Measurements from ENCODE around the gene ZRANB3.

ZRANB3 gene

DNA sequence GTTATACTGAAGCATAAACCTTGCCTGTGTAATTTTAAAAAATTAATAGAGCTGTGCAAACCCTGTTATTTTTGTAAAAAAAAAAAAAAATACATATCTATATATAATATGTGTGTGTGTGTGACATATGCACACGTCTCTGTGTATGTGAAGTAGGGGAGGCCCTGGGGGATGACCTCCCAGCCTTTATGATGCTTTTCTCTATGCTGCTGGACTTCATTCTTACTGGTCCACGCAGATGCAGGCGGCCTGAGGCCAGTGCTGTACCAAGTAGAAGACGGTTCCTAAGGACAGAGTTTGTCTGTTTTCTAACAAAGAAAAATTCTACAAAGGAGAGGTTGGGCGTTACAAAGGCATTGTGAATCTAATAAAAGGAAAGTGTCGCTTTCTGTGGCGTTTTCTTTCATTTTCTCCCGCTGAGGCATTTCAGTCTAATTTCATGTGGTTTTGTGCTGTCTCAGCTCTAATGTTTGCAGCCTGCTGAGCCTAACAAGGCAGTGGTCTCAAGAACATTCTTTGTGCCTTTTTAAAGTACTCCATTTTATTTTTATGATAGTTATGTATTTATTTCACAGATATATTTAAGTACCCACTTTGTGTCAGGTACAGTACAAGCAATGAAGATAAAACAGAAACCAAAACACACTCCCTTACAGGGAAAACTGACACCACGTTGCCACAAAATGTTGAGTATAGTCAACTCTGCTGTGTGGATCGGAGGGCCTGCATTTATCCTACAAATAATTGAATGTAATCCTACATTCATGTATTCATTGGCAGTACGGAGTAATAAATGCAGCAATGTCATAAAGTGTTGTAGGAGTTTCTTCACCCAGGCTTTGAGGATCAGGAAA, 360.9 kb downstream of the ZRANB3 start:
- no peak for TF ChIP-seq JUND (IDR thresholded peaks at IDR 0.05; ENCODE audit: low read depth)
- no peak for DNase-seq (ENCODE audit: low read depth in 1 of 2, low spot score in 1 of 2)
- in situ Hi-C loops (cut with HindIII; ENCODE audit: low pct_unique_long_range_greater_than_20kb, low sequenced_read_pairs), result no loop called here

DNA sequence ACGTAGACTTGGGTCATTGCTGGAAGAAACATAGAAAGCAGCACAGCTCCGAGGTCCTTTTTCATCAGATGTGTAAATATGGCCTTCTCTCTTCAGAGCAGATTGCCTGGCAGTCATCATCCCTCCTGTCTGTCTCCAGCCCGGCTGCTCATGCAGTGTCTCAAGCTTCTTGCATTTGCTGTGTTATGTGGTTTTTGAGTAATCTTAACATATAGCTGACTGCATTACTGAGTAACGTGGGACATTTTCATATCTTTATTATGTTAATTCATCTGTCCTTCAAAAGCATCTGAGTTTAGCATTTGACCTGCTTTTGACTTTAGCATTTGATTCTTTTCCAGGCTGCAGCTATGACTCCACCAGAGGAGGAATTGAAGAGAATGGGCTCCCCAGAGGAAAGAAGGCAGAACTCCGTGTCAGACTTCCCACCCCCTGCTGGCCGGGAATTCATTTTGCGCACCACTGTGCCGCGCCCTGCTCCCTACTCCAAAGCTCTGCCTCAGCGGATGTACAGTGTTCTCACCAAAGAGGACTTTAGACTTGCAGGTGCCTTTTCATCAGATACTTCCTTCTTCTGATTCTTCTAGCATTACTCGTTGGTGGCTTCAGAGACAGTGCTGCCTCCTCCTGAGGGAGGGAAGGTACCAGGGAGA, 362.7 kb downstream of the ZRANB3 start:
- TF ChIP-seq JUND (IDR thresholded peaks at IDR 0.05; ENCODE audit: low read depth), result no peak
- no peak for DNase-seq (ENCODE audit: low read depth in 1 of 2, low spot score in 1 of 2)
- in situ Hi-C loops (cut with HindIII; ENCODE audit: low pct_unique_long_range_greater_than_20kb, low sequenced_read_pairs), result no loop called here

DNA sequence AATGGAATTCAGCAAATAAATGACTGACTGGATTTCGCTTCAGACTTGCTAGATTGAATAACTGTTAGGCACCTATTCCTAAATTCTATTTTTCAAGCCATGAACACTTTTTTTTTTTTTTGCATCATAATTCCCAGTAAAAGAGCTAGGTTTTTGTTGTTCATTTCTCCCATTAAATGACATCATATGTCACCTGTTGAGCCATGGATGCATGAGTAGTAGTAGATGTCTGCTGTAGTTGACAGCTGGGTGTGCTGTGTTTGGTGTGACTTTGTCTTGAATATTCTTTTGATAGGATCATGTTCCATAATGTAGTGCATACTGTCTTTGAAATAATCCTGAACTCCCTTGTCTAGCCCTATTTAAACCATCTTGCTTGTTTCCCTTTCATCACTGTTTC, 363.7 kb downstream of the ZRANB3 start:
- TF ChIP-seq JUND (IDR thresholded peaks at IDR 0.05; ENCODE audit: low read depth), result no peak
- in situ Hi-C loops (cut with HindIII; ENCODE audit: low pct_unique_long_range_greater_than_20kb, low sequenced_read_pairs), result no loop called here
- no peak for DNase-seq (ENCODE audit: low read depth in 1 of 2, low spot score in 1 of 2)

DNA sequence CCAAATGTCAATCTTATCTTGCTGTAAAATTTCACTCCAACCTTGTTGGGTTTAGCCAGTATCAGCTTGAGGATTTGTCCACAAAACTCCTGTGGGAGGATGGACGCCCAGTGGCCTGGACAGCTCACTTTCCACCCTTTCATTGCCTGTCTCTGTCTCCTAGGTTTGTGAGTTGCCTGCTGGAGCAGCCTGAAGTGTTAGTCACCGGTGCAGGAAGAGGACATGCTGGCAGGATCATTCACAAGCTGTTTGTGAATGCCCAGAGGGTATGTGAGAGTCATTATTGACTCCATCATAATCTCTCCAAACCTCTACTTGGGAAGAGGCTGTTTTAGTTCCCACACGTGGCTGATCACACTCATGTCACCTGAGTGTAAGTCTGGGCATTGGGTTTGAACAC, 366.6 kb downstream of the ZRANB3 start:
- no peak for TF ChIP-seq JUND (IDR thresholded peaks at IDR 0.05; ENCODE audit: low read depth)
- in situ Hi-C loops (cut with HindIII; ENCODE audit: low pct_unique_long_range_greater_than_20kb, low sequenced_read_pairs), result no loop called here
- DNase-seq (ENCODE audit: low read depth in 1 of 2, low spot score in 1 of 2), result peak; percentile 2 to 74

DNA sequence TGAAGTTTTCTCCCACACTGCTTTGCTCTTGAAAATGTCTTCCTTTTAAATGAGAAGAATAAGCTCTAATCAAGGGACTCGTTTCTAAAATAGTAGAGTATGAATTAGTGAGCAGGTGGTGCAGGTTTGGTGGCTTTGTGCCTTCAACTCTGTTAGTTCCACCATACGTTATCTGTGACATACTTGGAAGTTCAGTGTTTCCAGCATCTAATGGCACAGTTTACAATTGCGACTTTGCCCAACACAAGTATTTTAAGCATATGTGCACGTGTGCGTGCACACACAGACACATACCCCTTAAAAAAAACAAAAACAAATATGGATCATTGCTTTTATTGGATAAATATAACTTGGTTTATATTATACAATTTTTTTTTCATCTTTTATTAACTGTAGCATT, 367.1 kb downstream of the ZRANB3 start:
- no peak for DNase-seq (ENCODE audit: low read depth in 1 of 2, low spot score in 1 of 2)
- no peak for TF ChIP-seq JUND (IDR thresholded peaks at IDR 0.05; ENCODE audit: low read depth)
- in situ Hi-C loops (cut with HindIII; ENCODE audit: low pct_unique_long_range_greater_than_20kb, low sequenced_read_pairs), result no loop called here

DNA sequence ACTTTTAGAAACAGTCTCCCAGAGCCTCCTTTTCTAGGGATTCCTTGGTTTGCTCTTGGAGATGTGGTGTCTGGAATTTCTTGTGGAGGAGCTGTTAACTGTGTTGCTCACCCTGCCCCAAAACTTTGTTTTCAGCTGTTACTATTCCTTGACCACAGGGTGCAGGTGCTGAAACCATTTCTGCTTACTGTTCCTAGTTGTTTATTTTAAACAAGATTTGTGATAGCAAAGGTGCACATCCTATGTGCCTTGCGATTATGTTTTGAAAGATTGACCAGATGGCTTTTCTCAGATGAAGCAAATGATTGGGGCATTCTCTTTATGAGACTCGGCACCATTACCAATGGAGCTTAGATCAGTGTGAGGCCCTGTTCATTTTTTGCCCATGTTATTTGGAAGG, 367.7 kb downstream of the ZRANB3 start:
- in situ Hi-C loops (cut with HindIII; ENCODE audit: low pct_unique_long_range_greater_than_20kb, low sequenced_read_pairs), result no loop called here
- TF ChIP-seq JUND (IDR thresholded peaks at IDR 0.05; ENCODE audit: low read depth), result no peak
- DNase-seq (ENCODE audit: low read depth in 1 of 2, low spot score in 1 of 2), result peak in 1 of 2 experiments; percentile 33

DNA sequence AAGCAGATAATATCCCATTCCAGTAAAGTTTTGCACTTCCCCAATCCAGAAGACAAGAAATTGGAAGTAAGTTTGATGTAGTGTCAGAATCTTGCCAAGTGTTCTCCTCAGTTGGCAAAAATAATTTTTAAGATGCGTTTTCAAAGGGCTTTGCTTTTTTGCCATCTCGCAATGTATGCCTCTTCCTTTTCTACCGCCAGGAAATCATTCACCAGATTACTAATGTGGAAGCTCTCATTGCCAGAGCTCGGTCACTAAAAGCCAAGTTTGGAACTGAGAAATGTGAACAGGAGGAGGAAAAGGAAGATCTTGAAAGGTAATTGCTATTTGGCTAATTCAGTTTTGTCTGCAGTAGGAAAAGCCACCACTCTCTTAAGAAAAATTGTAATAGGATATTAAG, 368.2 kb downstream of the ZRANB3 start:
- no peak for DNase-seq (ENCODE audit: low read depth in 1 of 2, low spot score in 1 of 2)
- no peak for TF ChIP-seq JUND (IDR thresholded peaks at IDR 0.05; ENCODE audit: low read depth)
- in situ Hi-C loops (cut with HindIII; ENCODE audit: low pct_unique_long_range_greater_than_20kb, low sequenced_read_pairs), result no loop called here

DNA sequence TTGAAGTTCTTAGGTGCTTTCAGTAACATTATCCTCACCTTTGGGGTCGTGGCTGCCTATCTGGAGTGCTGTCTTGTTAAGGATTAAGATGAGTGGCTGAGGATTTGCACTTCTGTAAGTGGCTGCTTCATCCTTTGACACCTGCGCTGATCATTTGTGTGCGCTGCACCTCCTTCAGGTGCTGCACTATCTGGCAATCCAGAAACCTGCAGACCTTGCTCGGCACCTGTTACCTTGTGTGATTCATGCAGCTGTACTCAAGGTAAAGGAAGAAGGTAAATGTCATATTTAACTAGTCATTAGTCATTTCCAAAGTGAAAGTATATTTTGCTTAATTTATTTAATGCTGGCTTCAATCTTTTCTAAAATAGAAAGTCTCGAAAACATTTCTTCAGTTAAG, 368.6 kb downstream of the ZRANB3 start:
- in situ Hi-C loops (cut with HindIII; ENCODE audit: low pct_unique_long_range_greater_than_20kb, low sequenced_read_pairs), result no loop called here
- peak in 1 of 2 experiments; percentile 24 for DNase-seq (ENCODE audit: low read depth in 1 of 2, low spot score in 1 of 2)
- no peak for TF ChIP-seq JUND (IDR thresholded peaks at IDR 0.05; ENCODE audit: low read depth)

DNA sequence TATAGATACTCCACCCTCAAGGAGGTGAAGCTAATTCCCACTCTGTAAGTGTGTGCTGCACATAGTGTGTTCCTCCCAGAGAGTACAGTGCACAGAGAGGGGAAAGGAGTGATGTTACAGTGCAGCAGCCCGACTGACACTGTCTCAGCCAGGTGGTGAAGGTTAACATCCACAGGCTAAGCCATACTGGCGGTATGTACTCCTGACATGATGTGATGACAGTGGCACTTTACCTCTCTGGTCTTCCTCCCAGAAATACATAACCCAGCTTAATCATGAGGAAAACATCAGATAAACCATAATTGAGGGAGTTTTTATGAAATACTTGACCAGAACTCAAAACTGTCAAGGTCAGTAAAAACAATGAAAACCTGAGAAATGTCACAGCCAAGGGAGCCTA, 371.8 kb downstream of the ZRANB3 start:
- in situ Hi-C loops (cut with HindIII; ENCODE audit: low pct_unique_long_range_greater_than_20kb, low sequenced_read_pairs), result no loop called here
- TF ChIP-seq JUND (IDR thresholded peaks at IDR 0.05; ENCODE audit: low read depth), result no peak

DNA sequence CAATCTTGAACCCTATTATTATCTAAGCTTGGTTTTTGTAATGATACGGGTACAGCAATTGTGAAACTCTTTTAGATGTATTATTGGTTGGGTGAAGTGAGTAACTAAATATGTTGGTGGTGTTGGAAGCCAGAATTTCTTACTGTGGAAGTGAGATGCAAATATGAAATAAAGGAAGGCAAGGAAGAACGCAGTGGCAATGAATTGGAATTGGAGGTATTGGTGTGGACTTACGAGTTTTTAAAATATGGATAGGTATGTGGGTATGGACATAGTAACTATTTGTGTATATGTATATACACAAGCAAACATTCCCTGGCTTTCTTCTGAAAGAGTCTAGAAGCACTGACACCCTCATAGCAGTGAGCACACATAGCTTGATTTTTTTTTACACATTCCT, 373.2 kb downstream of the ZRANB3 start:
- no peak for TF ChIP-seq JUND (IDR thresholded peaks at IDR 0.05; ENCODE audit: low read depth)
- in situ Hi-C loops (cut with HindIII; ENCODE audit: low pct_unique_long_range_greater_than_20kb, low sequenced_read_pairs), result no loop called here
- no peak for DNase-seq (ENCODE audit: low read depth in 1 of 2, low spot score in 1 of 2)

More for the DNA sequence above, 371.8 kb downstream of the ZRANB3 start:
- DNase-seq (ENCODE audit: low read depth in 1 of 2, low spot score in 1 of 2), result no peak

DNA sequence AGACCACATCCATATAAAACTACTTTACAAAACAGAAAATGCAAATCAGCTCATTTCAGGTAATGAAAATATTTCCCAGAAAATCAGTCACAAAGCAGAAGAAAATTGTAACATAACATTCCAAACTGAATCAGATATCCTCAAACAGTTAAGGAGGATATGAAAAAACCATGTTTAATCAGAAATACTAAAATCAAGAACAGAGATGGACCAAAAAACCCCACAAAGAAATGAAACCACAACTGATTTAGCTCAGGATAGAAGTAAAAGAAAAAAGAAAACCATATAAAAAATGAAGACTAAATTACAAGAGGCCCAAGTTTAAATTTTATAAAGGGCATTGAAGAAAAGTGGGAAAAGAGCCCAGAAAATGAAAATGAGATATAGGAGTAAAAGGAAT, 376.1 kb downstream of the ZRANB3 start:
- no peak for DNase-seq (ENCODE audit: low read depth in 1 of 2, low spot score in 1 of 2)
- TF ChIP-seq JUND (IDR thresholded peaks at IDR 0.05; ENCODE audit: low read depth), result no peak
- in situ Hi-C loops (cut with HindIII; ENCODE audit: low pct_unique_long_range_greater_than_20kb, low sequenced_read_pairs), result no loop called here

DNA sequence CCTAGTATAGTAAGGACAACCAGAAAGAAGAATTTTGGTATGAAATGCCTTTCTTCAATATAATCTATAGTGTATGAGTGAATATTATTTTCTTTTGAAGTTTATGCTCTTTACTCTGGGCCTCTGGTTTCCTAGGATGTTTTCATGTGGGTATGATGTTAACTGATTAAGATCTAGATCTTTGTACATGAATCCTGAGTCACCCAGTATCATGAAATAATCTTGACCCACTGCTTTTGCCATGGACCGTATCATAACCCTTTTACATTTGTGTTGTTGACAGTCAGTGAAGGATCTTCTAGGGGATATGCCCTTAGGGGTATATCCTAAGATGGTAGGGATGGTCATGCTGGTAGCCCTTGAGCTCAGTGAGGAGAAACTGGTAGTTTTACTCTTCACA, 378.7 kb downstream of the ZRANB3 start:
- no peak for TF ChIP-seq JUND (IDR thresholded peaks at IDR 0.05; ENCODE audit: low read depth)
- no peak for DNase-seq (ENCODE audit: low read depth in 1 of 2, low spot score in 1 of 2)
- in situ Hi-C loops (cut with HindIII; ENCODE audit: low pct_unique_long_range_greater_than_20kb, low sequenced_read_pairs), result no loop called here

DNA sequence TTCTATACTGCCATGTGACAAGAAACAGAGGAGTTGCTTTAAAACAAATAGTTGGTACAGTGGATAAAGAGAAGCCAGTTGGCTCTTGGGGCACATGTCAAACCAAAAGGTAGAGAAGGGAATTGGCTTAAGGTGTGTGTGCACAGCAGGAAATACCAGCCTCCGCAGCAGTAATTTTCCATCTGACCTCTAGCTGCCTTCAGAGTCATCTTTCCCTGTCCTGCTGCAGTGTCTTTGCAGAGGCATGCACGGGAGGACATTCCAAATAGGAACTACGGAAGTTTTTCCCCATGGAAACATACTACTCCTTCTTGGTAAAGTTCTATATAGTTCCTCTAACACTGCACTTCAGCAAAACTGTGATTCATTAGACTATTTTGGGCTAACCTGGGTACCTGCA, 379.4 kb downstream of the ZRANB3 start:
- peak in 1 of 2 experiments; percentile 46 for DNase-seq (ENCODE audit: low read depth in 1 of 2, low spot score in 1 of 2)
- in situ Hi-C loops (cut with HindIII; ENCODE audit: low pct_unique_long_range_greater_than_20kb, low sequenced_read_pairs), result no loop called here
- no peak for TF ChIP-seq JUND (IDR thresholded peaks at IDR 0.05; ENCODE audit: low read depth)
